H9 (cell line): ENCODE data around the gene REEP3. TPM values are rescaled to one million over a fixed set of nuclear protein-coding genes. Genes with fewer than 3 reads are reported as not detected.

ENCODE experiments used
- DNase-seq: peaks from one replicate; pipeline ENCODE4 v3.0.0-alpha.2; 2017
- H2AFZ ChIP-seq: one replicate; pipeline ENCODE4 v1.6.1; 2013; ENCODE audit warnings: mild to moderate bottlenecking, low read length, control low read depth, moderate library complexity
- H2AK5ac ChIP-seq: 2 replicates; pipeline ENCODE4 v1.6.1; 2013; ENCODE audit warnings: low read length, control low read depth, mixed read lengths; ENCODE audit not compliant: insufficient read length
- H2BK120ac ChIP-seq: one replicate; pipeline ENCODE4 v1.6.1; 2013; ENCODE audit warnings: low read depth, mild to moderate bottlenecking, low read length, control low read depth, inconsistent platforms; ENCODE audit not compliant: poor library complexity, severe bottlenecking
- H2BK12ac ChIP-seq: 2 replicates; pipeline ENCODE4 v1.6.1; 2013; ENCODE audit warnings: low read length, control low read depth, mixed read lengths, low read depth; ENCODE audit not compliant: insufficient read length
- H2BK15ac ChIP-seq: 2 replicates; pipeline ENCODE4 v1.6.1; 2013; ENCODE audit warnings: low read depth, low read length, control low read depth
- H2BK20ac ChIP-seq: one replicate; pipeline ENCODE4 v1.6.1; 2013; ENCODE audit warnings: low read depth, mild to moderate bottlenecking, low read length, control low read depth, inconsistent platforms; ENCODE audit not compliant: poor library complexity, severe bottlenecking
- H2BK5ac ChIP-seq: 2 replicates; pipeline ENCODE4 v1.6.1; 2013; ENCODE audit warnings: low read length, control low read depth, mixed read lengths; ENCODE audit not compliant: insufficient read length
- H3K14ac ChIP-seq: 2 replicates; pipeline ENCODE4 v1.6.1; 2013; ENCODE audit warnings: low read length, control low read depth; ENCODE audit not compliant: insufficient read depth
- H3K18ac ChIP-seq: 2 replicates; pipeline ENCODE4 v1.6.1; 2013; ENCODE audit warnings: low read depth, mild to moderate bottlenecking, mixed read lengths, low read length, control low read depth; ENCODE audit not compliant: insufficient read length
- H3K23ac ChIP-seq: 2 replicates; pipeline ENCODE4 v1.6.1; 2013; ENCODE audit warnings: low read length, control low read depth, mixed read lengths, low read depth; ENCODE audit not compliant: insufficient read length
- H3K23me2 ChIP-seq: 2 replicates; pipeline ENCODE4 v1.6.1; 2013; ENCODE audit warnings: low read depth, mild to moderate bottlenecking, mixed read lengths, low read length, control low read depth; ENCODE audit not compliant: insufficient read length, poor library complexity, severe bottlenecking
- H3K27ac ChIP-seq: 2 replicates; pipeline ENCODE4 v1.5.1; 2013; ENCODE audit warnings: low read length, control low read depth, mixed read lengths, low read depth; ENCODE audit not compliant: insufficient read length
- H3K27me3 ChIP-seq: 2 replicates; pipeline ENCODE4 v1.6.1; 2013; ENCODE audit warnings: low read length, control low read depth, inconsistent platforms; ENCODE audit not compliant: insufficient read depth
- H3K4ac ChIP-seq: 2 replicates; pipeline ENCODE4 v1.6.1; 2013; ENCODE audit warnings: low read depth, mild to moderate bottlenecking, control low read depth, inconsistent platforms, low read length, moderate library complexity
- H3K4me1 ChIP-seq: 2 replicates; pipeline ENCODE4 v1.6.1; 2013; ENCODE audit warnings: low read length, control low read depth, inconsistent platforms; ENCODE audit not compliant: insufficient read depth
- H3K4me2 ChIP-seq: 2 replicates; pipeline ENCODE4 v1.6.1; 2013; ENCODE audit warnings: low read length, control low read depth, mixed read lengths; ENCODE audit not compliant: insufficient read length, insufficient read depth
- H3K56ac ChIP-seq: 2 replicates; pipeline ENCODE4 v1.6.1; 2013; ENCODE audit warnings: low read depth, mild to moderate bottlenecking, mixed read lengths, low read length, control low read depth; ENCODE audit not compliant: insufficient read length
- H3K79me1 ChIP-seq: 2 replicates; pipeline ENCODE4 v1.6.1; 2013; ENCODE audit warnings: low read depth, mild to moderate bottlenecking, moderate library complexity, low read length, control low read depth, inconsistent platforms; ENCODE audit not compliant: insufficient read depth, poor library complexity, severe bottlenecking
- H3K79me2 ChIP-seq: 2 replicates; pipeline ENCODE4 v1.6.1; 2013; ENCODE audit warnings: low read length, control low read depth, inconsistent platforms; ENCODE audit not compliant: insufficient read depth
- H3K9ac ChIP-seq: 2 replicates; pipeline ENCODE4 v1.6.1; 2013; ENCODE audit warnings: low read length, control low read depth, mixed read lengths; ENCODE audit not compliant: insufficient read length; ENCODE audit errors: extremely low read depth
- H3K9me3 ChIP-seq: one replicate; pipeline ENCODE4 v1.6.1; 2013; ENCODE audit warnings: low read depth, low read length, inconsistent platforms; ENCODE audit not compliant: control insufficient read depth
- H3T11ph ChIP-seq: one replicate; pipeline ENCODE4 v1.6.1; 2013; ENCODE audit warnings: mild to moderate bottlenecking, low read length, control low read depth, inconsistent platforms
- H4K20me1 ChIP-seq: one replicate; pipeline ENCODE4 v1.6.1; 2013; ENCODE audit not compliant: control insufficient read depth, insufficient read length, insufficient read depth
- H4K5ac ChIP-seq: 2 replicates; pipeline ENCODE4 v1.6.1; 2013; ENCODE audit warnings: low read depth, mild to moderate bottlenecking, mixed read lengths, low read length, control low read depth; ENCODE audit not compliant: insufficient read length
- H4K8ac ChIP-seq: replicated peaks from 2 replicates; pipeline ENCODE4 v1.6.1; 2013; ENCODE audit warnings: low read length, control low read depth, mixed read lengths, low read depth; ENCODE audit not compliant: insufficient read length
- H4K91ac ChIP-seq: 2 replicates; pipeline ENCODE4 v1.6.1; 2013; ENCODE audit warnings: low read depth, mild to moderate bottlenecking, moderate library complexity, mixed read lengths, low read length, control low read depth; ENCODE audit not compliant: insufficient read length
- H3K27ac Mint-ChIP-seq, 3 experiments: 2 replicates in 2 of 3; 3 replicates in 1 of 3; pipeline ENCODE4 v1.8.0; 2020 to 2021; ENCODE audit warnings: mixed read lengths in 3 of 3, mild to moderate bottlenecking in 1 of 3, moderate library complexity in 1 of 3
- H3K27me3 Mint-ChIP-seq: 2 replicates; pipeline ENCODE4 v1.8.0; 2021; ENCODE audit warnings: low read depth, mild to moderate bottlenecking, moderate library complexity, mixed read lengths
- H3K36me3 Mint-ChIP-seq, 3 experiments: 2 replicates in 2 of 3; 3 replicates in 1 of 3; pipeline ENCODE4 v1.8.0; 2020 to 2021; ENCODE audit warnings: low read depth in 3 of 3, mixed read lengths in 3 of 3; ENCODE audit not compliant: insufficient read depth in 1 of 3
- H3K4me1 Mint-ChIP-seq, 2 experiments: 2 replicates each; pipeline ENCODE4 v1.8.0; 2020; ENCODE audit warnings: mixed read lengths in 2 of 2
- H3K4me3 Mint-ChIP-seq, 2 experiments: 2 replicates in 1 of 2; 3 replicates in 1 of 2; pipeline ENCODE4 v1.8.0; 2020 to 2021; ENCODE audit warnings: mild to moderate bottlenecking in 2 of 2, mixed read lengths in 2 of 2, moderate library complexity in 1 of 2
- H3K9me3 Mint-ChIP-seq, 2 experiments: 2 replicates in 1 of 2; 3 replicates in 1 of 2; pipeline ENCODE4 v1.8.0; 2020; ENCODE audit warnings: mild to moderate bottlenecking in 2 of 2, mixed read lengths in 2 of 2, moderate library complexity in 1 of 2
- WGBS: extraction: QIAGEN DNeasy Blood & Tissue Kit; methylation state at CpG from one replicate; pipeline ENCODE4 v1.1.7; 2013; ENCODE audit warnings: missing lambda C conversion rate, low lambda C conversion rate, mixed read lengths; ENCODE audit not compliant: insufficient read length; ENCODE audit errors: extremely low coverage; 5-methylcytosine and 5-hydroxymethylcytosine counted together
- total RNA-seq: library from RNA; stranded (reverse); gene quantifications from 2 replicates; pipeline ENCODE4 v1.2.1, GENCODE V29; 2021
- TF ChIP-seq, protein P1 (sequence below): fragments of 200-600 bp; sonication (generic); conservative IDR thresholded peaks from 3 replicates; pipeline ENCODE4 v1.8.0; 2021; ENCODE audit warnings: antibody characterized with exemption, mild to moderate bottlenecking

REEP3 gene
- total RNA-seq, 1 experiment from 2014 or later: 21.4 TPM

GRCh38 chr10:63622097-63622496 is 100.9 kb downstream of the REEP3 start:
- no peak overlapping the region for H3K27ac Mint-ChIP-seq

More at GRCh38 chr10:63622097-63622496, 100.9 kb downstream of the REEP3 start:
- no peaks in the 10 kb centered on the region for H3K27me3 ChIP-seq
- no peak overlapping the region for H3K18ac ChIP-seq
- H2AK5ac ChIP-seq: no peak overlapping the region
- H3T11ph ChIP-seq: no peak overlapping the region
- no peak overlapping the region for H3K14ac ChIP-seq
- no CpG with 5 or more reads among the region's 2 CpGs for WGBS
- H3K4me1 Mint-ChIP-seq: peaks cover 13 to 14% of the 10 kb centered on the region in 2 experiments
- H3K9ac ChIP-seq: no peak overlapping the region
- no peak overlapping the region for H4K91ac ChIP-seq
- H4K8ac ChIP-seq: no peak overlapping the region
- H3K9me3 Mint-ChIP-seq: no peaks in the 10 kb centered on the region
- H3K79me2 ChIP-seq: no peaks in the 10 kb centered on the region
- no peak overlapping the region for H2BK15ac ChIP-seq
- H3K4ac ChIP-seq: no peak overlapping the region
- no peak overlapping the region for H3K56ac ChIP-seq
- no peaks in the 10 kb centered on the region for H4K20me1 ChIP-seq
- H4K5ac ChIP-seq: no peak overlapping the region
- no peak overlapping the region for H3K27ac ChIP-seq
- H3K36me3 Mint-ChIP-seq: peaks cover 3 to 5% (median 4%) of the 10 kb centered on the region in 3 experiments; a peak in 4 of 7 replicates
- H3K23me2 ChIP-seq: no peaks in the 10 kb centered on the region
- DNase-seq: no peak
- H2BK120ac ChIP-seq: no peak overlapping the region
- no peak overlapping the region for H3K4me2 ChIP-seq
- H3K23ac ChIP-seq: no peak overlapping the region
- no peak overlapping the region for H2BK5ac ChIP-seq
- no peak overlapping the region for H2BK20ac ChIP-seq
- no peak overlapping the region for H3K4me3 Mint-ChIP-seq
- H3K27me3 Mint-ChIP-seq: no peaks in the 10 kb centered on the region
- no peak overlapping the region for H2AFZ ChIP-seq
- no peak overlapping the region for H2BK12ac ChIP-seq
- no peaks in the 10 kb centered on the region; the same call in 1 of the 2 replicates for H3K4me1 ChIP-seq
- TF ChIP-seq, protein P1, sequence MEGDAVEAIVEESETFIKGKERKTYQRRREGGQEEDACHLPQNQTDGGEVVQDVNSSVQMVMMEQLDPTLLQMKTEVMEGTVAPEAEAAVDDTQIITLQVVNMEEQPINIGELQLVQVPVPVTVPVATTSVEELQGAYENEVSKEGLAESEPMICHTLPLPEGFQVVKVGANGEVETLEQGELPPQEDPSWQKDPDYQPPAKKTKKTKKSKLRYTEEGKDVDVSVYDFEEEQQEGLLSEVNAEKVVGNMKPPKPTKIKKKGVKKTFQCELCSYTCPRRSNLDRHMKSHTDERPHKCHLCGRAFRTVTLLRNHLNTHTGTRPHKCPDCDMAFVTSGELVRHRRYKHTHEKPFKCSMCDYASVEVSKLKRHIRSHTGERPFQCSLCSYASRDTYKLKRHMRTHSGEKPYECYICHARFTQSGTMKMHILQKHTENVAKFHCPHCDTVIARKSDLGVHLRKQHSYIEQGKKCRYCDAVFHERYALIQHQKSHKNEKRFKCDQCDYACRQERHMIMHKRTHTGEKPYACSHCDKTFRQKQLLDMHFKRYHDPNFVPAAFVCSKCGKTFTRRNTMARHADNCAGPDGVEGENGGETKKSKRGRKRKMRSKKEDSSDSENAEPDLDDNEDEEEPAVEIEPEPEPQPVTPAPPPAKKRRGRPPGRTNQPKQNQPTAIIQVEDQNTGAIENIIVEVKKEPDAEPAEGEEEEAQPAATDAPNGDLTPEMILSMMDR: no peak
- H3K9me3 ChIP-seq: no peaks in the 10 kb centered on the region
- H3K79me1 ChIP-seq: no peaks in the 10 kb centered on the region
